Panc1 (cell line): ENCODE data around the gene RBM5. TPM values are rescaled to one million over a fixed set of nuclear protein-coding genes. Genes with fewer than 3 reads are reported as not detected.

ENCODE experiments used
- ATAC-seq: fragments of 200-7000 bp; cut with Tn5 transposase; 2 replicates; pipeline ENCODE4 v1.9.1; 2020; ENCODE audit warnings: mild to moderate bottlenecking, moderate library complexity
- BruUV-seq: library from RNA; stranded (reverse); fragments of 400-500 nt; replicated peaks from 2 replicates; lab custom pipeline; 2021; lab: Mats Ljungman, UMichigan
- CTCF ChIA-PET: fragments of 300-600 bp; sonication (Branson Sonifier 250); formaldehyde crosslinking; loops from one replicate; lab custom pipeline; 2022; ENCODE audit warnings: antibody characterized with exemption; lab: Charles Lee
- POLR2A ChIA-PET: fragments of 300-600 bp; sonication (Branson Sonifier 250); formaldehyde crosslinking; loops from one replicate; lab custom pipeline; 2022; ENCODE audit warnings: antibody characterized with exemption; lab: Charles Lee
- DNase-seq: peaks from one replicate; pipeline ENCODE4 v3.0.0-alpha.2; 2010; ENCODE audit warnings: low read depth, low spot score
- H3K27ac ChIP-seq: 2 replicates; pipeline ENCODE4 v1.5.1; 2011; ENCODE audit warnings: mild to moderate bottlenecking, low read length, inconsistent platforms
- H3K27me3 ChIP-seq: fragments of 200-500 bp; sonication (Bioruptor generic); 2 replicates; pipeline ENCODE4 v1.6.0; 2014; ENCODE audit warnings: low read length, inconsistent platforms; ENCODE audit not compliant: control insufficient read depth, insufficient read depth
- H3K36me3 ChIP-seq: fragments of 200-500 bp; sonication (Bioruptor generic); 2 replicates; pipeline ENCODE4 v1.5.1; 2014; ENCODE audit warnings: inconsistent platforms, mild to moderate bottlenecking, low read length, moderate library complexity; ENCODE audit not compliant: control insufficient read depth, insufficient read depth
- H3K4me1 ChIP-seq: 2 replicates; pipeline ENCODE4 v1.5.1; 2011; ENCODE audit warnings: inconsistent platforms, mild to moderate bottlenecking, low read length, moderate library complexity; ENCODE audit not compliant: control insufficient read depth, insufficient read depth
- H3K4me3 ChIP-seq, 2 experiments: 2 replicates each; pipeline ENCODE4 v1.5.1; 2011 to 2012; ENCODE audit warnings: low read depth in 2 of 2, low read length in 2 of 2, mild to moderate bottlenecking in 2 of 2, inconsistent platforms in 1 of 2, moderate library complexity in 1 of 2
- H3K9me3 ChIP-seq: fragments of 200-500 bp; sonication (Bioruptor generic); 2 replicates; pipeline ENCODE4 v1.5.1; 2014; ENCODE audit warnings: low read depth, mild to moderate bottlenecking, inconsistent platforms, low read length, moderate library complexity; ENCODE audit not compliant: control insufficient read depth, insufficient read depth
- POLR2AphosphoS5 ChIP-seq: IDR thresholded peaks from 2 replicates; pipeline ENCODE4 v1.6.1; 2012; ENCODE audit warnings: mild to moderate bottlenecking, low read depth, low read length, moderate library complexity
- REST ChIP-seq, 2 experiments: IDR thresholded peaks; 2 replicates each; pipeline ENCODE4 v1.6.1; 2011 to 2012; ENCODE audit warnings: low read depth in 2 of 2, control low read depth in 1 of 2, low read length in 1 of 2, mild to moderate bottlenecking in 1 of 2, moderate library complexity in 1 of 2; ENCODE audit not compliant: insufficient read depth in 1 of 2
- SIN3A ChIP-seq: IDR thresholded peaks from 2 replicates; pipeline ENCODE4 v1.6.1; 2012; ENCODE audit warnings: low read depth, mild to moderate bottlenecking, low read length, moderate library complexity, borderline replicate concordance; ENCODE audit not compliant: insufficient read depth
- TCF7L2 ChIP-seq: IDR thresholded peaks from 2 replicates; pipeline ENCODE4 v1.6.1; 2011; ENCODE audit warnings: mild to moderate bottlenecking, low read depth, low read length, inconsistent platforms
- in situ Hi-C: cut with HindIII; loops from 2 replicates; pipeline ENCODE4 v1.10.0; 2016; ENCODE audit warnings: low sequenced_read_pairs, low pct_unique_long_range_greater_than_20kb
- intact Hi-C: fragments of 100-400 bp; cut with micrococcal nuclease; formaldehyde crosslinking; loops from one replicate; pipeline ENCODE4 v1.10.0; 2022; ENCODE audit not compliant: unreplicated experiment
- total RNA-seq: library from RNA; stranded (reverse); gene quantifications from one replicate; pipeline ENCODE4 v1.2.1, GENCODE V29; 2021; ENCODE audit not compliant: unreplicated experiment
- TF ChIP-seq, protein P1 (sequence below): fragments of 450-650 bp; IDR thresholded peaks from 2 replicates; pipeline ENCODE4 v1.5.1; 2017; ENCODE audit warnings: mild to moderate bottlenecking

The RBM5 gene
- total RNA-seq, 1 experiment from 2014 or later = 86.6 TPM

- CTCF ChIA-PET = interaction anchor here (0.6 kb wide), 3 partner anchors 14 to 167 kb away, joined by 3 to 4 read pairs (median 3); no protein-coding TSS in a partner anchor
- ATAC-seq (no peak), DNase-seq (no peak)
- TF ChIP-seq POLR2AphosphoS5 = no peak
- TF ChIP-seq SIN3A = no peak
- TF ChIP-seq TCF7L2 = no peak
- no peak for TF ChIP-seq REST (IDR thresholded peaks at IDR 0.05; ENCODE audit: insufficient read depth in 1 of 2, low read depth in 2 of 2, low read length in 1 of 2)
- TF ChIP-seq, protein P1, sequence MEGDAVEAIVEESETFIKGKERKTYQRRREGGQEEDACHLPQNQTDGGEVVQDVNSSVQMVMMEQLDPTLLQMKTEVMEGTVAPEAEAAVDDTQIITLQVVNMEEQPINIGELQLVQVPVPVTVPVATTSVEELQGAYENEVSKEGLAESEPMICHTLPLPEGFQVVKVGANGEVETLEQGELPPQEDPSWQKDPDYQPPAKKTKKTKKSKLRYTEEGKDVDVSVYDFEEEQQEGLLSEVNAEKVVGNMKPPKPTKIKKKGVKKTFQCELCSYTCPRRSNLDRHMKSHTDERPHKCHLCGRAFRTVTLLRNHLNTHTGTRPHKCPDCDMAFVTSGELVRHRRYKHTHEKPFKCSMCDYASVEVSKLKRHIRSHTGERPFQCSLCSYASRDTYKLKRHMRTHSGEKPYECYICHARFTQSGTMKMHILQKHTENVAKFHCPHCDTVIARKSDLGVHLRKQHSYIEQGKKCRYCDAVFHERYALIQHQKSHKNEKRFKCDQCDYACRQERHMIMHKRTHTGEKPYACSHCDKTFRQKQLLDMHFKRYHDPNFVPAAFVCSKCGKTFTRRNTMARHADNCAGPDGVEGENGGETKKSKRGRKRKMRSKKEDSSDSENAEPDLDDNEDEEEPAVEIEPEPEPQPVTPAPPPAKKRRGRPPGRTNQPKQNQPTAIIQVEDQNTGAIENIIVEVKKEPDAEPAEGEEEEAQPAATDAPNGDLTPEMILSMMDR = no peak
- no peaks in the 10 kb centered on the region for H3K27me3 ChIP-seq
- H3K9me3 ChIP-seq = no peaks in the 10 kb centered on the region
- no peaks in the 10 kb centered on the region for H3K36me3 ChIP-seq
- in situ Hi-C loops (no loop called here), intact Hi-C loops (no loop called here)
- H3K4me1 ChIP-seq = peaks cover 40% of the 10 kb centered on the region
- no TSS peak for BruUV-seq
- POLR2A ChIA-PET = no interaction called here
- H3K4me3 ChIP-seq = no peak overlapping the region
- no peak overlapping the region for H3K27ac ChIP-seq
Measured at GRCh38 chr3:50122661-50123391, 34.1 kb downstream of the RBM5 start.

DNA sequence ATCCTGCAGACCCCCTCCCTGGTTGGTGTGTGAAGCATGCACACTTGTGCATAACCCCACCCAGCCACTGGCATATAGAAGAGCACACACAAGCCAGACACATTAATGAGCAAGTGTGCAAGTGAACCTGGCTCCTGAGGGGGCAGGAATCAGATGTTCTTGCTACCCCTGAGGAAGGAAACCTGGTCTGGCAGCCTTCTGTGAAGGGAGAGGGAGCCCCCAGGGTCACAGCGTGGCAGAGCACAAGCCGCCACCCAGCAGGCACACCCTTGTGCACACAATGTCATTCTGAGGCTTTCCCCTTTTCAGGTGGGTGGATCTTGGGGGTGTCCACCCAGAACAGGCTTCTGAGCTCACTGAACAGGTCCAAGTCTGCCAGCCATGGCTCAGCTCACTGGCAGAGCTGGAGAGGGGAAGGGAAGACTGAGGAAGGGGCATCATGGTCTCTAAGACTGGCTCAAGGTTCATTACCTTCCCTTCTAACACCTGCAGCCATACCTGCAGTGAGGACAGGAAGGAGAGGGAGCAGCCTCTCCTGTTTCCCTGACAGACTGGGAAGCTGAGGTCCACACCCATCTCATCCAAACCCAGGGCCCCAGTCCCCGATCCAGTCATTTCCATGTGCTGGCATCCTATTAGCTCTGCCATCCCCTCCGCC lies 34.8 kb downstream of the RBM5 start:
- in situ Hi-C loops (no loop called here), intact Hi-C loops (no loop called here)
- H3K9me3 ChIP-seq = no peaks in the 10 kb centered on the region
- TF ChIP-seq POLR2AphosphoS5 = no peak
- ATAC-seq (no peak), DNase-seq (no peak)
- no peaks in the 10 kb centered on the region for H3K27me3 ChIP-seq
- H3K4me3 ChIP-seq = no peak overlapping the region
- CTCF ChIA-PET = interaction anchor here (1.0 kb wide), 1 partner anchor 148 kb away, joined by 3 read pairs; no protein-coding TSS in a partner anchor
- peaks cover 40% of the 10 kb centered on the region for H3K4me1 ChIP-seq
- no TSS peak for BruUV-seq
- H3K36me3 ChIP-seq = no peaks in the 10 kb centered on the region
- POLR2A ChIA-PET = no interaction called here
- H3K27ac ChIP-seq = no peak overlapping the region; the same call in 1 of the 2 replicates
